Measurements from ENCODE around the gene LILRB4.

Gene LILRB4

DNA sequence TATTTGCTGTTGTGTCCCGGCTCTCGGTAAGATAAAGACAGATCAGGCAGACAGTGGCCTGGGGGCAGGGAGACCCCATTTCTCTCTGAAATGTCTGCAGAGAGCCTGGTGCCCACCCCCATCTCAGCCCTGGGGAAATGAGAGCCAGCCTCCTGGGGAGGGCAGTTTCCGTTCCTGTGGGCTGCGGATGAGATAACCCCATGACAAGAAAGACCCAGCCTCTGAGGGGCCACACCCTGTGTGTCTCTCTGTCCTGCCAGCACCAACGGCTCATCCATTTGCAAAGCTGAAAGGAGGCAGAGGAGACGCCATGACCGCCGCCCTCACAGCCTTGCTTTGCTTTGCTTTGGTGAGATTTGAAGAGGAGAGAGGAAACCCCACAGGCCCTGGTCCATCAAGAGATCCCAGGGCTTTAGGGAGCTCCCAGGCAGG, 33.3 kb downstream of the LILRB4 start:
- TF ChIP-seq POLR2AphosphoS5 (IDR thresholded peaks at IDR 0.05; ENCODE audit: low read depth, low read length) (no peak), SIN3A (IDR thresholded peaks at IDR 0.05; ENCODE audit: borderline replicate concordance, insufficient read depth, low read length) (no peak), FOXP2 (optimal IDR thresholded peaks at IDR 0.05; ENCODE audit: borderline replicate concordance, extremely low read depth, extremely low read length, insufficient read depth) (no peak), TAF1 (IDR thresholded peaks at IDR 0.05; ENCODE audit: borderline replicate concordance, insufficient read depth, low read length) (no peak)
- TF ChIP-seq, protein P1, sequence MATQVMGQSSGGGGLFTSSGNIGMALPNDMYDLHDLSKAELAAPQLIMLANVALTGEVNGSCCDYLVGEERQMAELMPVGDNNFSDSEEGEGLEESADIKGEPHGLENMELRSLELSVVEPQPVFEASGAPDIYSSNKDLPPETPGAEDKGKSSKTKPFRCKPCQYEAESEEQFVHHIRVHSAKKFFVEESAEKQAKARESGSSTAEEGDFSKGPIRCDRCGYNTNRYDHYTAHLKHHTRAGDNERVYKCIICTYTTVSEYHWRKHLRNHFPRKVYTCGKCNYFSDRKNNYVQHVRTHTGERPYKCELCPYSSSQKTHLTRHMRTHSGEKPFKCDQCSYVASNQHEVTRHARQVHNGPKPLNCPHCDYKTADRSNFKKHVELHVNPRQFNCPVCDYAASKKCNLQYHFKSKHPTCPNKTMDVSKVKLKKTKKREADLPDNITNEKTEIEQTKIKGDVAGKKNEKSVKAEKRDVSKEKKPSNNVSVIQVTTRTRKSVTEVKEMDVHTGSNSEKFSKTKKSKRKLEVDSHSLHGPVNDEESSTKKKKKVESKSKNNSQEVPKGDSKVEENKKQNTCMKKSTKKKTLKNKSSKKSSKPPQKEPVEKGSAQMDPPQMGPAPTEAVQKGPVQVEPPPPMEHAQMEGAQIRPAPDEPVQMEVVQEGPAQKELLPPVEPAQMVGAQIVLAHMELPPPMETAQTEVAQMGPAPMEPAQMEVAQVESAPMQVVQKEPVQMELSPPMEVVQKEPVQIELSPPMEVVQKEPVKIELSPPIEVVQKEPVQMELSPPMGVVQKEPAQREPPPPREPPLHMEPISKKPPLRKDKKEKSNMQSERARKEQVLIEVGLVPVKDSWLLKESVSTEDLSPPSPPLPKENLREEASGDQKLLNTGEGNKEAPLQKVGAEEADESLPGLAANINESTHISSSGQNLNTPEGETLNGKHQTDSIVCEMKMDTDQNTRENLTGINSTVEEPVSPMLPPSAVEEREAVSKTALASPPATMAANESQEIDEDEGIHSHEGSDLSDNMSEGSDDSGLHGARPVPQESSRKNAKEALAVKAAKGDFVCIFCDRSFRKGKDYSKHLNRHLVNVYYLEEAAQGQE (IDR thresholded peaks at IDR 0.05; ENCODE audit: insufficient read depth in 1 of 2, low read depth in 2 of 2, low read length in 2 of 2) = no peak

GRCh38 chr19:54696766-54697165, 34.0 kb downstream of the LILRB4 start:
- TF ChIP-seq, protein P1 (IDR thresholded peaks at IDR 0.05; ENCODE audit: insufficient read depth in 1 of 2, low read depth in 2 of 2, low read length in 2 of 2) = no peak
- TF ChIP-seq FOXP2 (optimal IDR thresholded peaks at IDR 0.05; ENCODE audit: borderline replicate concordance, extremely low read depth, extremely low read length, insufficient read depth) = no peak
- TF ChIP-seq TAF1 (IDR thresholded peaks at IDR 0.05; ENCODE audit: borderline replicate concordance, insufficient read depth, low read length) = no peak

DNA sequence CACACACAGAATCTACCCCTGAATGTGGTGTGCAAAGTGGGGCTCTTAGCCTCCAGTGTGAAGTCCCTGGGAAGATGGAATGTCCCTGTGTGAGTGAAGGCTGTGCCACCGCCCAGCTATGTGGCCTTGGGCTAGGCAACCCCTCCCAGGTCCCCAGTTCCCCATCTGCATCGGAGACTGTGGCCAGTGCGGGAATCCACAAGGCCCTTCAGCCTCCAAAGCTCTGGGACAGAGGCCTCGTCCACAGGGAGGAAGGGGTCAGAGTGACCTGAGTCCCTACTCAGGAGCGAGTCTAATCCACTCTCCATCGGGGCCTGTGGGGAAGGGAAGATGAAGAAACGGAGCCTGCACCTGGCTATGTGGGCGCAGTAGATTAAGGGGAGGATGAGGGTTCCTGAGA, 42.1 kb downstream of the LILRB4 start:
- no peak for TF ChIP-seq SIN3A (IDR thresholded peaks at IDR 0.05; ENCODE audit: borderline replicate concordance, insufficient read depth, low read length)
- no peak for TF ChIP-seq TAF1 (IDR thresholded peaks at IDR 0.05; ENCODE audit: borderline replicate concordance, insufficient read depth, low read length)
- no peak for TF ChIP-seq POLR2AphosphoS5 (IDR thresholded peaks at IDR 0.05; ENCODE audit: low read depth, low read length)
- TF ChIP-seq, protein P1 (IDR thresholded peaks at IDR 0.05; ENCODE audit: insufficient read depth in 1 of 2, low read depth in 2 of 2, low read length in 2 of 2) = no peak

DNA sequence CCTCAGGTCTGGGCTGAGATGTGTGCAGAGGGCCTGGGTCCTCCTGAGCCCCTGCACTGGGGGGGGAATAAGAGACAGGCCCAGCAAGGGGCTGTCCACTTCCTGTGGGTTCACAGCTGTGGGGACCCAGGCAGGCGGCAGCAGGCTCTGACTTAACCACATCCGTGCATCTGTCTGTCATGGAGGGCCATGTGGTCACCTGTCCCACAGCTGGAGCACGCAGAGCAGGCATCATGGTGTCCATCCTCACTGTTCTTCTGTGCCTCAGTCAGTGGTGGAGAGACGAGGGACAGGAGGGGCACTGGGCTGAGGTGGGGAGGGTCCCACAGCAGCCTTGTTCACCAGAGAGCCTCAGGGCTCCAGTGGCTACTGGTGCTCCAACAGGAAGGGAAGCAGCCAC, 45.2 kb downstream of the LILRB4 start:
- TF ChIP-seq TAF1 (IDR thresholded peaks at IDR 0.05; ENCODE audit: borderline replicate concordance, insufficient read depth, low read length) (no peak), FOXP2 (optimal IDR thresholded peaks at IDR 0.05; ENCODE audit: borderline replicate concordance, extremely low read depth, extremely low read length, insufficient read depth) (no peak), SIN3A (IDR thresholded peaks at IDR 0.05; ENCODE audit: borderline replicate concordance, insufficient read depth, low read length) (no peak), POLR2AphosphoS5 (IDR thresholded peaks at IDR 0.05; ENCODE audit: low read depth, low read length) (no peak)
- TF ChIP-seq, protein P1 (IDR thresholded peaks at IDR 0.05; ENCODE audit: insufficient read depth in 1 of 2, low read depth in 2 of 2, low read length in 2 of 2) = no peak

DNA sequence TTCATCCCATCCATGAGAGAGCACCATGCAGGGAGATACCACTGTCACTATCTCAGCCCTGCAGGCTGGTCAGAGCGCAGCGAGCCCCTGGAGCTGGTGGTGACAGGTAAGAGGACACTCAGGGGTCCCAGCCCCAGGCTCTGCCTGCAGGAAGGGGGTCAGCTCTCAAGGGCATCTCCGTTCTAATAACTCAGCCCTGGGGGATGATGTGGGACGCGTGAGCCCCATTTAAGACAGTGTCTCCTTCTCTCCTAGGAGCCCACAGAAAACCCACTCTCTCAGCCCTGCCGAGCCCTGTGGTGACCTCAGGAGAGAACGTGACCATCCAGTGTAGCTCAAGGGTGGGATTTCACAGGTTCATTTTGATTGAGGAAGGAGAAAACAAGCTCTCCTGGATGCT, 46.0 kb downstream of the LILRB4 start:
- no peak for TF ChIP-seq SIN3A (IDR thresholded peaks at IDR 0.05; ENCODE audit: borderline replicate concordance, insufficient read depth, low read length)
- no peak for TF ChIP-seq POLR2AphosphoS5 (IDR thresholded peaks at IDR 0.05; ENCODE audit: low read depth, low read length)
- no peak for TF ChIP-seq FOXP2 (optimal IDR thresholded peaks at IDR 0.05; ENCODE audit: borderline replicate concordance, extremely low read depth, extremely low read length, insufficient read depth)
- TF ChIP-seq, protein P1 (IDR thresholded peaks at IDR 0.05; ENCODE audit: insufficient read depth in 1 of 2, low read depth in 2 of 2, low read length in 2 of 2) = no peak
- TF ChIP-seq TAF1 (IDR thresholded peaks at IDR 0.05; ENCODE audit: borderline replicate concordance, insufficient read depth, low read length) = no peak

Data from PFSK-1 (cell line).